ENCODE measurements around the gene ASAP3. TPM values are rescaled to one million over a fixed set of nuclear protein-coding genes. Genes with fewer than 3 reads are reported as not detected.

Gene ASAP3
- 10 to 100 TPM in 11 of 12 donors, not detected in 1; 28.5 to 64.5 (median 51.3) TPM for polyA plus RNA-seq (ENCODE audit: insufficient read length in 12 of 12)
- long read RNA-seq, donor 1, full-length matches to known transcripts = 2 of 2 reads
- long read RNA-seq, donor 1, partial matches to known transcripts = 0 of 2 reads
- long read RNA-seq, donor 1, other reads (novel, unspliced or antisense) = 0 of 2 reads
- long read RNA-seq, donor 2, full-length matches to known transcripts = 4 of 4 reads
- long read RNA-seq, donor 2, partial matches to known transcripts = 0 of 4 reads
- long read RNA-seq, donor 2, other reads (novel, unspliced or antisense) = 0 of 4 reads
- long read RNA-seq, donor 3 = 0 reads
- long read RNA-seq, donor 4, full-length matches to known transcripts = 1 of 1 reads
- long read RNA-seq, donor 4, partial matches to known transcripts = 0 of 1 reads
- long read RNA-seq, donor 4, other reads (novel, unspliced or antisense) = 0 of 1 reads
- long read RNA-seq, donor 5, full-length matches to known transcripts = 2 of 2 reads
- long read RNA-seq, donor 5, partial matches to known transcripts = 0 of 2 reads
- long read RNA-seq, donor 5, other reads (novel, unspliced or antisense) = 0 of 2 reads
- long read RNA-seq, donor 6 = 0 reads
- long read RNA-seq, donor 7, full-length matches to known transcripts = 3 of 3 reads
- long read RNA-seq, donor 7, partial matches to known transcripts = 0 of 3 reads
- long read RNA-seq, donor 7, other reads (novel, unspliced or antisense) = 0 of 3 reads
- long read RNA-seq, donor 8 = 0 reads
- long read RNA-seq, donor 9, full-length matches to known transcripts = 2 of 2 reads
- long read RNA-seq, donor 9, partial matches to known transcripts = 0 of 2 reads
- long read RNA-seq, donor 9, other reads (novel, unspliced or antisense) = 0 of 2 reads
- long read RNA-seq, donor 10, full-length matches to known transcripts = 2 of 2 reads
- long read RNA-seq, donor 10, partial matches to known transcripts = 0 of 2 reads
- long read RNA-seq, donor 10, other reads (novel, unspliced or antisense) = 0 of 2 reads
- long read RNA-seq, donor 11, full-length matches to known transcripts = 1 of 1 reads
- long read RNA-seq, donor 11, partial matches to known transcripts = 0 of 1 reads
- long read RNA-seq, donor 11, other reads (novel, unspliced or antisense) = 0 of 1 reads

- peak; percentile 76 for DNase-seq
These were observed at the start of gene ASAP3 for GRCh38 chr1:23483321-23484252. Gene ASAP3 (minus strand): TSS chr1:23484179. CDS start chr1:23484133, 46 bp downstream.

- DNase-seq = no peak
These were observed 49.5 kb upstream of the ASAP3 start for GRCh38 chr1:23533246-23534023.

DNA sequence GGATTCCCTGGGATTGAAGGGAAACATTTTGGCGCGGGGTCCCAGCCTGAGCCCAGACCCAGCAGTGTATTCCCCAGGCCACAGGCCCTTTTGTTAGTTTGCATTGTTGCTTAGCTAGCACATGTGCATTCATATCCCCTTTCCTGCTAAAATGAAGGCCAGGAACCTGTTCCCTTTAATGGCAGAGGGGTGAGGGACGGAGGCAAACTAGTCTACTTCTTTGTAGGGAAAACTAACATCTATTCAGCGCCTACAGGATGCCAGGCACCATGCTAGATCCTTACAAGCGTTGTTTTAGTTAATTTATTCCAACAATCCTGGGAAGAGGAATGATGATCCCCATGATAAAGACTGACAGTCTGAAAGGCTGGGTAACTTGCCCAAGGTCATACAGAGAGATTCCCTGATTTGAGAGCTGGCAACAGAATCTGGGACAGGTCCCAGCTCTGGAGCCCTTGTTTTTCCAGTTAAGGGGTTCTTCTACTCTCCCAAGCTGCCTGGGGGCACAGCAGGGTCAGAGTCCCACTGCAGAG is 47.6 kb upstream of the ASAP3 start:
- no peak for DNase-seq

GRCh38 chr1:23530747-23531561 is 47.0 kb upstream of the ASAP3 start, which contains the start of gene E2F2:
Gene E2F2 (minus strand): TSS chr1:23531233. CDS start chr1:23530793, 440 bp downstream.
- peak; percentile 89 for DNase-seq

DNA sequence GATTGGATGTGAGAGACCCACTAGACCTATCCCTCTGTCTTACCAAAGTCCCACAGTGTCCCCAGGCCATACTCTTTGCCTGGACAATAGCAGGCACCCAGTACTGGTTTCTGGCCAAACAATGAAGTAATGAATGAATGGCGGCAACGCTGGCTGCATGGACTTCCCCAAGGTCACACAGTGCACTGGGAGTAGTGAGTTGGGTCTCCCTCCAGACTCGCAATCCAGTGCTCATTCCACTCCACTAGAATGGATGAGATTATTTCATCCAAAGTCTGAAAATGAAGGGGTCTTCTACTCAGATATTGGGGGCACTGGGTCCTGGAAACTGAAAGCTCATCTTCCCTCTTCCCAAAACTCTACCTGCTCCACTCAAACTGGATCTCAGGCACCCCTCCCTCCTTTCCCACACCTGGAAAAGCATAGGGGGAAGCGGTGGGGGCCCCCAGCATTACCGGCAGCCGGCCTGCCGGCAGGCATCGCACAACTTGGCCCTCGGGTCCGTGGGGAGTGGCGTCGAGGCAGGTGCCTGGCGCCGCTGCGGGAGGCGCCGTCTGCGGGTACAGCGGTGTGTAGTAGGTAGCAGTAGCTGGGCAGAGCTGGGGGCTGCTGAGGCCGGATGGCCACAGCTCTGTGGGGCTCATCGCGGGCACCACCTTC is 46.2 kb upstream of the ASAP3 start:
- DNase-seq = no peak

- no peak for DNase-seq
These were observed 45.4 kb upstream of the ASAP3 start for GRCh38 chr1:23529146-23530086.

- peak; percentile 72 for DNase-seq
These were observed 44.4 kb upstream of the ASAP3 start for GRCh38 chr1:23528250-23528978.

GRCh38 chr1:23527900-23528249 is 43.9 kb upstream of the ASAP3 start:
- no peak for DNase-seq

- DNase-seq = no peak
These were observed 43.4 kb upstream of the ASAP3 start for GRCh38 chr1:23527366-23527765.

GRCh38 chr1:23526329-23527041 is 42.5 kb upstream of the ASAP3 start:
- DNase-seq = no peak

DNA sequence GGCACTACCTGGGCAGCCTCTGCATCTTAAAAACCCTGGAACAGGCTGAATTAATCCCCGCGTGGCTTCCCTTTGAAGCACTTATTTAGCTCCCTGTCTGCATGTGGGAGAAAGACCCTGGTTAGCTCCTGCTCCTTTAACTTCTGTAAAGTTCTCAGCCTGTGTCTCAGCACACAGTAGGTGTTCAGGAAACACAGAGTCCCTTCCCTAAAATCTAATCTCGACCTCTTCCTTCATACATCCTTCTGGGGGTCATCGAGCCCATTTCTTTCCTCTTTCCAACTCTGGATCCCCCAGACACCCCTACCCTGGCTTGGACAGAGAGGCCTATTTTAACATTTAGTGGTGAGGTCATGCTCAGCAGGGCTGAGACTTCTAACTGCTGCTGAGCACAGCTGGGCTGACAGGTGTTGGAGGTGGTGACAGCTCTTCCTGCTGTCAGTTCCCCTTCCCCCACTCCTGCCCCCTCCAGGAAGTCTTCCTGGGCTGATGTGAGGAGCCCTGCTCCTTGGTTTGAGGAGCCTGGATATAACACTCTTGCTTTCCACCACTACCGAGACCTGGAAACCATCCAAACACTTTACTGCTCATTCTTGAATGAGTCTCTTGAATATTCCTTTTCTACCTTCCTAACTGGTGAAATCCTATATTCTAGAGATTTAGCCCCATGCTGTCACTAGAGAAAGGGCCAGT is 41.7 kb upstream of the ASAP3 start:
- DNase-seq = no peak

GRCh38 chr1:23524716-23525401 is 40.9 kb upstream of the ASAP3 start:
- DNase-seq = peak; percentile 26

GRCh38 chr1:23524163-23524562 is 40.2 kb upstream of the ASAP3 start:
- DNase-seq = no peak

- DNase-seq = no peak
These were observed 38.4 kb upstream of the ASAP3 start for GRCh38 chr1:23522244-23522982.
